ENCODE measurements around the gene AMMECR1L. TPM values are rescaled to one million over a fixed set of nuclear protein-coding genes. Genes with fewer than 3 reads are reported as not detected.

AMMECR1L gene
- total RNA-seq, 4 donors from 2014 or later = 10.4 to 13.2 (median 11.4) TPM

DNA sequence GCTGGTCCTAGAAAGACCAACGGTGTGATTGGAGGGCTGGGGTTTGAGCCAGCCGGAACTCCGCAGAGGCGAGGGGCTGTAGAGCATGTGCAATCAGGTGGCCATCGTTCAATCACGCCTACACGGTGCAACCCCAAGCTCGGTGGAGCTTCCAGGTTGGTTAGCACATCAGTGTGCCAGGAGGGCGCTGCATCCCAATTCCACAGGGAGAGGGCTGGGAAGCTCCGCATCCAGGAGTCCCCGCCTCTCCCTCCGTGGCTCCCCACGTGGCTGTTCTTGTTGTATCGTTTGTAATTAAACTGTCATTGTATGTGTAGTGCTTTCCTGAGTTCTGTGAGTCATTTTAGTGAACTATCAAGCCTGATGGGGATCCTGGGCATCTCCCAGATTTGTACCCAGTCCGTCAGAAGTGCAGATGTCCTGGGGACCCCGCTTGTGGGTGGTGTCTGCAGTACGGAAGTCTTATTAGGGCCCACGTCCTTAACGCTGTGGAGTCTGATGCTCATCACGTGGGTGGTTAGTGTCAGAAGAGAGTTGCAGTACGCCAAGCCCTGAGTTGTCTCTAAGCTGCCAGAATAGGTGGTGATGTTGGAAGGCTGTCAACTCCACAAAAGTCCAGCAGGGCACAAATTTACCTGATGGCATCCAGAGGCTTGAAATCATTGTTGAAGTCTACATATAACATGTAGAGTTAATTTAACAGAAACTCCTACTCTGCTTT is 20.6 kb upstream of the AMMECR1L start:
- Histone ChIP-seq H3K36me3 (no peaks in the 10 kb centered on the region), H3K27ac (replicated peaks in 1 of 4) (no peak overlapping the region), H3K9me3 (no peaks in the 10 kb centered on the region), H3K4me1 (peaks cover 4 to 7% (median 6%) of the 10 kb centered on the region in 4 donors), H3K4me3 (no peak overlapping the region), H3K27me3 (no peaks in the 10 kb centered on the region)
- TF ChIP-seq, protein P1, sequence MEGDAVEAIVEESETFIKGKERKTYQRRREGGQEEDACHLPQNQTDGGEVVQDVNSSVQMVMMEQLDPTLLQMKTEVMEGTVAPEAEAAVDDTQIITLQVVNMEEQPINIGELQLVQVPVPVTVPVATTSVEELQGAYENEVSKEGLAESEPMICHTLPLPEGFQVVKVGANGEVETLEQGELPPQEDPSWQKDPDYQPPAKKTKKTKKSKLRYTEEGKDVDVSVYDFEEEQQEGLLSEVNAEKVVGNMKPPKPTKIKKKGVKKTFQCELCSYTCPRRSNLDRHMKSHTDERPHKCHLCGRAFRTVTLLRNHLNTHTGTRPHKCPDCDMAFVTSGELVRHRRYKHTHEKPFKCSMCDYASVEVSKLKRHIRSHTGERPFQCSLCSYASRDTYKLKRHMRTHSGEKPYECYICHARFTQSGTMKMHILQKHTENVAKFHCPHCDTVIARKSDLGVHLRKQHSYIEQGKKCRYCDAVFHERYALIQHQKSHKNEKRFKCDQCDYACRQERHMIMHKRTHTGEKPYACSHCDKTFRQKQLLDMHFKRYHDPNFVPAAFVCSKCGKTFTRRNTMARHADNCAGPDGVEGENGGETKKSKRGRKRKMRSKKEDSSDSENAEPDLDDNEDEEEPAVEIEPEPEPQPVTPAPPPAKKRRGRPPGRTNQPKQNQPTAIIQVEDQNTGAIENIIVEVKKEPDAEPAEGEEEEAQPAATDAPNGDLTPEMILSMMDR (IDR thresholded peaks at IDR 0.05) = no peak
- TF ChIP-seq POLR2A (IDR thresholded peaks at IDR 0.05; ENCODE audit: low read depth) (no peak), POLR2AphosphoS5 (IDR thresholded peaks at IDR 0.05) (no peak), EP300 (IDR thresholded peaks at IDR 0.05) (no peak)
- intact Hi-C loops (cut with DNase I) = no loop called here
- 63% methylated on average over 15 of the region's 21 CpGs for WGBS
- DNase-seq (ENCODE audit: extremely low spot score) = no peak

GRCh38 chr2:127901339-127902056 is 15.7 kb upstream of the AMMECR1L start:
- no peaks in the 10 kb centered on the region for H3K27me3 ChIP-seq
- intact Hi-C loops (cut with DNase I) = no loop called here
- TF ChIP-seq POLR2A (IDR thresholded peaks at IDR 0.05; ENCODE audit: low read depth) (no peak), POLR2AphosphoS5 (IDR thresholded peaks at IDR 0.05) (peak in 1 of 2 donors; percentile 50)
- DNase-seq (ENCODE audit: extremely low spot score) = no peak
- 54% methylated on average over 12 of the region's 12 CpGs for WGBS
- H3K9me3 ChIP-seq = no peaks in the 10 kb centered on the region
- peak overlapping the region; percentile 16 to 52 (median 46) for H3K27ac ChIP-seq (replicated peaks in 1 of 4)
- peak overlapping the region in 1 of 4 donors; percentile 14 for H3K4me3 ChIP-seq
- H3K36me3 ChIP-seq = no peaks in the 10 kb centered on the region
- peaks cover 5 to 12% (median 11%) of the 10 kb centered on the region in 4 donors for H3K4me1 ChIP-seq

GRCh38 chr2:127897531-127898211 is 11.9 kb upstream of the AMMECR1L start:
- no peaks in the 10 kb centered on the region for H3K36me3 ChIP-seq
- WGBS = 76% methylated on average over 1 of the region's 1 CpG
- peaks cover 5 to 12% (median 11%) of the 10 kb centered on the region in 4 donors for H3K4me1 ChIP-seq
- TF ChIP-seq POLR2AphosphoS5 (IDR thresholded peaks at IDR 0.05) (no peak), EP300 (IDR thresholded peaks at IDR 0.05) (no peak)
- TF ChIP-seq, protein P1 (IDR thresholded peaks at IDR 0.05) = no peak
- H3K9me3 ChIP-seq = no peaks in the 10 kb centered on the region
- DNase-seq (ENCODE audit: extremely low spot score) = no peak
- no peaks in the 10 kb centered on the region for H3K27me3 ChIP-seq
- intact Hi-C loops (cut with DNase I) = no loop called here
- H3K4me3 ChIP-seq = no peak overlapping the region
- H3K27ac ChIP-seq (replicated peaks in 1 of 4) = no peak overlapping the region

- WGBS = 67% methylated on average over 5 of the region's 5 CpGs
Observed at GRCh38 chr2:127893494-127893893, 7.7 kb upstream of the AMMECR1L start.

More at GRCh38 chr2:127893494-127893893, 7.7 kb upstream of the AMMECR1L start:
- Histone ChIP-seq H3K36me3 (no peaks in the 10 kb centered on the region), H3K9me3 (no peaks in the 10 kb centered on the region), H3K27ac (replicated peaks in 1 of 4) (no peak overlapping the region), H3K4me1 (peaks cover 0 to 2% (median under 1%) of the 10 kb centered on the region in 4 donors), H3K27me3 (no peaks in the 10 kb centered on the region), H3K4me3 (no peak overlapping the region)
- TF ChIP-seq POLR2AphosphoS5 (IDR thresholded peaks at IDR 0.05) (no peak), EP300 (IDR thresholded peaks at IDR 0.05) (no peak), POLR2A (IDR thresholded peaks at IDR 0.05; ENCODE audit: low read depth) (no peak)
- TF ChIP-seq, protein P1 (IDR thresholded peaks at IDR 0.05) = no peak
- intact Hi-C loops (cut with DNase I) = no loop called here
- DNase-seq (ENCODE audit: extremely low spot score) = no peak
